Immature natural killer cell (primary cell): Measurements from ENCODE around the gene GAST. TPM values are rescaled to one million over a fixed set of nuclear protein-coding genes. Genes with fewer than 3 reads are reported as not detected.
"Not testable (repeated sequence)": the region's sequence is repeated elsewhere in the genome, so short reads cannot be mapped to it uniquely, and the experiment has no call there.

ENCODE experiments used
- DNase-seq, 3 donors: peaks; one replicate each; pipeline ENCODE4 v3.0.0; 2022; ENCODE audit warnings: mixed read lengths in 1 of 3
- H3K27ac Mint-ChIP-seq, 6 donors: one replicate each; pipeline ENCODE4 v1.8.0; 2020; ENCODE audit warnings: mixed read lengths in 6 of 6, mild to moderate bottlenecking in 5 of 6, inconsistent platforms in 4 of 6, moderate library complexity in 3 of 6
- H3K27me3 Mint-ChIP-seq, 3 donors: one replicate each; pipeline ENCODE4 v1.8.0; 2020 to 2021; ENCODE audit warnings: low read depth in 3 of 3, mild to moderate bottlenecking in 3 of 3, mixed read lengths in 3 of 3, moderate library complexity in 3 of 3, inconsistent platforms in 1 of 3
- H3K36me3 Mint-ChIP-seq, 3 donors: one replicate each; pipeline ENCODE4 v1.8.0; 2020; ENCODE audit warnings: mixed read lengths in 3 of 3, inconsistent platforms in 2 of 3, mild to moderate bottlenecking in 2 of 3
- H3K4me1 Mint-ChIP-seq, 2 donors: one replicate each; pipeline ENCODE4 v1.8.0; 2020; ENCODE audit warnings: inconsistent platforms in 2 of 2, mild to moderate bottlenecking in 2 of 2, mixed read lengths in 2 of 2, moderate library complexity in 1 of 2
- H3K4me3 Mint-ChIP-seq, 5 donors: one replicate each; pipeline ENCODE4 v1.8.0; 2020; ENCODE audit warnings: mild to moderate bottlenecking in 5 of 5, mixed read lengths in 5 of 5, inconsistent platforms in 3 of 5, moderate library complexity in 3 of 5
- H3K9me3 Mint-ChIP-seq, 6 donors: one replicate each; pipeline ENCODE4 v1.8.0; 2020; ENCODE audit warnings: mild to moderate bottlenecking in 6 of 6, mixed read lengths in 6 of 6, inconsistent platforms in 4 of 6, moderate library complexity in 3 of 6
- polyA plus RNA-seq, 3 donors: library from polyadenylated mRNA; unstranded; fragments of 300-500 nt; fragmentation: Illumina TruSeq; gene quantifications; one replicate each; pipeline ENCODE4 v1.2.3, GENCODE V29; 2021

GAST gene
- polyA plus RNA-seq, 3 donors from 2014 or later, result not detected

- DNase-seq, result peak; percentile 66 to 73 (median 72)
Measured at GRCh38 chr17:41689497-41690299, 22.4 kb upstream of the GAST start.

GRCh38 chr17:41690497-41690896 is 21.6 kb upstream of the GAST start:
- H3K9me3 Mint-ChIP-seq, result peaks cover 0 to 2% (median 0%) of the 10 kb centered on the region in 6 donors

More at GRCh38 chr17:41689497-41690299, 22.4 kb upstream of the GAST start:
- Mint-ChIP-seq H3K27me3 (peaks cover 44 to 50% (median 50%) of the 10 kb centered on the region in 3 donors), H3K4me3 (peak overlapping the region; percentile 85 to 98 (median 97)), H3K4me1 (peaks cover 35 to 48% of the 10 kb centered on the region in 2 donors), H3K9me3 (peaks cover 0 to 2% (median 0%) of the 10 kb centered on the region in 6 donors), H3K27ac (peak overlapping the region; percentile 94 to 100 (median 99)), H3K36me3 (peaks cover 17 to 44% (median 38%) of the 10 kb centered on the region in 3 donors)

DNA sequence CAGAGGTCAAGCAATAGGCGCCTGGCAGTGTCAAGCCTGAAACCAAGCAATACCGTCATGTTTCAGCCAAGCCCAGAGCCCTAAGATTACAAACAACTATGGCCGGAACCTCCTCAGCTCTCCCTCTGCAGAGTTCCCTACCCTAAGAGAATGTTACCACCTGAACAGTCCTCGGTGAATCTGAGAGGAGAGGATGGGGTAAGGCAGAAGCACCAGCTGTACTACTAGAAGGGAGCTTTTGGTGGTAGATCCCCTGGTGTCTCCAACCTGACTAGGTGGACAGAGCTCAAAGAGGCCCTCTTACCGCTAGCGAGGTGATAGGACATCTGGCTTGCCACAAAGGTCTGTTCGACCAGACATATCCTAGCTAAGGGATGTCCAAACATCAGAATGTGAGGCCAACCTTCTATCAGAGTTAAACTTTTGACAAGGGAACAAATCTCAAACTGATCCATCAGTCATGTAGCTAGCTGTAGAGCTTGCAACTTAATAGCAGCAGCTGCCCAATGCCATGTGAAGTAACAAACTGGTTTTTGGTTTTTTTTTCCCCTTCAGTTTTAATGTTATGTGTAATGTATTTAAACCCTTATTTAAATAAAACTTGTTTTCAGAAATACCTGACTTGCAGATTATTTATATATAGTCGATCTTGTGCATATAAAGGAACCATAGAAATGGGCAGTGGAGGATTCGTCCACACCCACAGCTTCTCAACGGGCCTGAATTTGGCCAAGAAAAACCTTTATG is 20.9 kb upstream of the GAST start:
- H3K36me3 Mint-ChIP-seq, result peaks cover 17 to 47% (median 38%) of the 10 kb centered on the region in 3 donors
- peak overlapping the region; percentile 94 to 100 (median 99) for H3K27ac Mint-ChIP-seq
- H3K4me1 Mint-ChIP-seq, result peaks cover 42 to 54% of the 10 kb centered on the region in 2 donors
- H3K27me3 Mint-ChIP-seq, result peaks cover 47 to 53% (median 51%) of the 10 kb centered on the region in 3 donors
- peak; percentile 28 to 38 (median 29) for DNase-seq
- H3K4me3 Mint-ChIP-seq, result peak overlapping the region; percentile 70 to 98 (median 94)
- peaks cover 0 to 2% (median 0%) of the 10 kb centered on the region in 6 donors for H3K9me3 Mint-ChIP-seq

More at GRCh38 chr17:41690497-41690896, 21.6 kb upstream of the GAST start:
- H3K36me3 Mint-ChIP-seq, result peaks cover 17 to 44% (median 38%) of the 10 kb centered on the region in 3 donors
- H3K27ac Mint-ChIP-seq, result peak overlapping the region; percentile 94 to 100 (median 99)
- DNase-seq, result peak in 1 of 3 donors; percentile 21
- H3K4me3 Mint-ChIP-seq, result peak overlapping the region; percentile 85 to 98 (median 97)
- peaks cover 37 to 48% of the 10 kb centered on the region in 2 donors for H3K4me1 Mint-ChIP-seq
- peaks cover 44 to 50% (median 50%) of the 10 kb centered on the region in 3 donors for H3K27me3 Mint-ChIP-seq

GRCh38 chr17:41692722-41693521 is 19.2 kb upstream of the GAST start:
- H3K27me3 Mint-ChIP-seq, result peaks cover 47 to 53% (median 51%) of the 10 kb centered on the region in 3 donors
- H3K4me1 Mint-ChIP-seq, result peaks cover 42 to 54% of the 10 kb centered on the region in 2 donors
- peak in 2 of 3 donors; percentile 23 to 29 for DNase-seq
- H3K4me3 Mint-ChIP-seq, result peak overlapping the region in 1 of 5 donors; percentile 5
- peaks cover 17 to 47% (median 38%) of the 10 kb centered on the region in 3 donors for H3K36me3 Mint-ChIP-seq
- peak overlapping the region; percentile 64 to 99 (median 72) for H3K27ac Mint-ChIP-seq
- peaks cover 0 to 2% (median 0%) of the 10 kb centered on the region in 6 donors for H3K9me3 Mint-ChIP-seq

- Mint-ChIP-seq H3K36me3 (peaks cover 11 to 40% (median 31%) of the 10 kb centered on the region in 3 donors), H3K27me3 (peaks cover 29 to 33% (median 32%) of the 10 kb centered on the region in 3 donors), H3K4me3 (no peak overlapping the region), H3K27ac (no peak overlapping the region), H3K4me1 (peaks cover 30 to 40% of the 10 kb centered on the region in 2 donors), H3K9me3 (no peaks in the 10 kb centered on the region)
- DNase-seq, result peak in 2 of 3 donors; percentile 4 to 10
Measured at GRCh38 chr17:41695134-41695661, 16.9 kb upstream of the GAST start.

- DNase-seq, result peak; percentile 65 to 75 (median 68)
- H3K27me3 Mint-ChIP-seq, result peaks cover 21 to 27% (median 23%) of the 10 kb centered on the region in 3 donors
- peaks cover 21 to 30% of the 10 kb centered on the region in 2 donors for H3K4me1 Mint-ChIP-seq
- H3K36me3 Mint-ChIP-seq, result peaks cover 5 to 30% (median 22%) of the 10 kb centered on the region in 3 donors
- peak overlapping the region; percentile 6 to 77 (median 58) for H3K27ac Mint-ChIP-seq
- no peaks in the 10 kb centered on the region for H3K9me3 Mint-ChIP-seq
- H3K4me3 Mint-ChIP-seq, result no peak overlapping the region
Measured at GRCh38 chr17:41695954-41696757, 16.0 kb upstream of the GAST start.

GRCh38 chr17:41697122-41697962 is 14.8 kb upstream of the GAST start:
- Mint-ChIP-seq H3K36me3 (peaks cover 3 to 20% (median 10%) of the 10 kb centered on the region in 3 donors), H3K4me1 (peaks cover 12 to 18% of the 10 kb centered on the region in 2 donors), H3K4me3 (no peak overlapping the region), H3K9me3 (no peaks in the 10 kb centered on the region), H3K27ac (no peak overlapping the region), H3K27me3 (peaks cover 11 to 20% (median 11%) of the 10 kb centered on the region in 3 donors)
- no peak for DNase-seq

DNA sequence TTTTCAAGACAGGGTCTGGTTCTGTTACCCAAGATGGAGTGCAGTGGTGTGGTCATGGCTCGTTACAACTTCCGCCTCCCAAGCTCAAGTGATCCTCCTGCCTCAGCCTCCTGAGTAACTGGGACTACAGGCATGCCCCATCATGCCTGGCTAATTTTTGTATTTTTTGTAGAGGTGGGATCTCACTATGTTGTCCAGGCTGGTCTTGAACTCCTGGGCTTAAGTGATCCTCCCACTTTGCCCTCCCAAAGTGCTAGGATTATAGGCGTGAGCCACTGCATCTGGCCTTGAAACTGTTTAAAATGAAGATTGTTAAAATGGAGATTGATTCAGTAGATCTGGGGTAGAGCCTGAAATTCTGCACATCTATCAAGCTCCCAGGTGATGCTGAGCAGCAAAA is 11.3 kb upstream of the GAST start:
- H3K36me3 Mint-ChIP-seq, H3K4me3 Mint-ChIP-seq, H3K27ac Mint-ChIP-seq, H3K9me3 Mint-ChIP-seq, H3K4me1 Mint-ChIP-seq, DNase-seq: not testable (repeated sequence)
- peaks cover 1 to 15% (median 2%) of the 10 kb centered on the region in 3 donors for H3K27me3 Mint-ChIP-seq

- no peaks in the 10 kb centered on the region for H3K4me1 Mint-ChIP-seq
- no peak overlapping the region for H3K27ac Mint-ChIP-seq
- no peaks in the 10 kb centered on the region for H3K9me3 Mint-ChIP-seq
- H3K27me3 Mint-ChIP-seq, result peaks cover 2 to 13% (median 2%) of the 10 kb centered on the region in 3 donors
- H3K4me3 Mint-ChIP-seq, result no peak overlapping the region
- no peak for DNase-seq
- no peaks in the 10 kb centered on the region for H3K36me3 Mint-ChIP-seq
Measured at GRCh38 chr17:41702712-41703111, 9.4 kb upstream of the GAST start.

DNA sequence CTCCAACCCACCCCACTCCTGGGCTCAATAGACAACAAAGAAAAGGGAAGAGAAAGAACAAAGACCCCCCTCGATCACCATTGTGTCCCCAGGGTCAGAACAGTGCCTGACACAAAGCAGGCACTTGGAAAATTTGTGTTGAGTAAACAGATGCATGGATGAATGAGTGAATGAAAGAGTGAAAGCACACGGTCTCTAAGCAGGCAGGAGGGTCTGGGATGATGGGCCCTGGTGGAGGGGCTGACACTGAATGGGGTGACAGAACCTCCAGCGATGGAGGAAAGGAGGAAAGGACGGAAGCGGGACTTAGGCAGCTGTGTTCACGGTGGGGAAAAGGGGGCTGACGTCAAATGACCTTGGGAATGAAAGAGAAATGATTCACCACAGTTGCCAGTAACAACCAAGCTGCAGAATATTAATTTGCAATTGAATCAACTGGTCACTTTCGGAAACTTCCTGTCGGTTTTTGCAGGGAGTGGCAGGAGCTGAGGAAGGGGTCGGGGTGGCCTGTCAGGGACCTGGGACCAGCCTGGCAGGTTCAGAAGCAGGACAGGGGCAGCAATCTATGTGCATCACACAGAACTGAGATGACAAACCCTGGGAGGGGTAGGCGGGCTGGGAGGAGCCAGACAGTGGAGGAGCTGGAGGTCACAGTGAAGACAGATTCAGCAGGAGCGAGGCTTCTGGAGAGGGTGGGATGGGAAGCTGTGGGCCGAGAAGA is 6.7 kb upstream of the GAST start:
- Mint-ChIP-seq H3K27ac (no peak overlapping the region), H3K36me3 (no peaks in the 10 kb centered on the region), H3K4me1 (no peaks in the 10 kb centered on the region), H3K9me3 (no peaks in the 10 kb centered on the region), H3K4me3 (no peak overlapping the region), H3K27me3 (peaks cover 3 to 19% (median 5%) of the 10 kb centered on the region in 3 donors)
- no peak for DNase-seq
